WTC11 (cell line): ENCODE data around the gene TNIK.

Experiments
- ATF2 ChIP-seq: sonication (generic); formaldehyde crosslinking; IDR thresholded peaks from 2 replicates; pipeline ENCODE4 v1.8.1; 2022; ENCODE audit warnings: low read depth, missing genetic modification reagents, borderline replicate concordance
- CTCF ChIP-seq: fragments of 200-600 bp; IDR thresholded peaks from 2 replicates; pipeline ENCODE4 v1.8.0; 2022; ENCODE audit warnings: antibody characterized with exemption
- E2F5 ChIP-seq: sonication (generic); formaldehyde crosslinking; IDR thresholded peaks from 2 replicates; pipeline ENCODE4 v1.8.1; 2022; ENCODE audit warnings: mild to moderate bottlenecking, moderate library complexity, missing genetic modification reagents
- ESRRA ChIP-seq: sonication (generic); formaldehyde crosslinking; IDR thresholded peaks from 2 replicates; pipeline ENCODE4 v1.8.1; 2022; ENCODE audit warnings: mild to moderate bottlenecking, missing genetic modification reagents, borderline replicate concordance
- PREB ChIP-seq: sonication (generic); formaldehyde crosslinking; IDR thresholded peaks from 2 replicates; pipeline ENCODE4 v1.8.1; 2022; ENCODE audit warnings: mild to moderate bottlenecking, missing genetic modification reagents, moderate library complexity, borderline replicate concordance
- SP1 ChIP-seq: sonication (generic); formaldehyde crosslinking; conservative IDR thresholded peaks from 2 replicates; pipeline ENCODE4 v1.8.1; 2022; ENCODE audit warnings: missing genetic modification reagents
- TEAD1 ChIP-seq: sonication (generic); formaldehyde crosslinking; IDR thresholded peaks from 2 replicates; pipeline ENCODE4 v1.8.0; 2022; ENCODE audit warnings: mild to moderate bottlenecking, missing genetic modification reagents
- TP53 ChIP-seq: sonication (generic); formaldehyde crosslinking; IDR thresholded peaks from 2 replicates; pipeline ENCODE4 v1.8.1; 2023; ENCODE audit warnings: mild to moderate bottlenecking, missing genetic modification reagents

- TF ChIP-seq CTCF (no peak), PREB (CRISPR knock-in tag) (no peak), SP1 (CRISPR knock-in tag) (no peak), TP53 (no peak), ESRRA (CRISPR knock-in tag) (no peak), E2F5 (CRISPR knock-in tag) (no peak), ATF2 (no peak), TEAD1 (CRISPR knock-in tag) (no peak)
Observed at GRCh38 chr3:171285287-171285686, 174.9 kb downstream of the TNIK start.
